Activated T-cell treated with anti-CD3 and anti-CD28 coated beads, Interleukin-2, amount 50 U/mL, for 4 hours (primary cell): Measurements from ENCODE around the gene PM20D1. TPM values are rescaled to one million over a fixed set of nuclear protein-coding genes. Genes with fewer than 3 reads are reported as not detected.
"Not testable (repeated sequence)": the region's sequence is repeated elsewhere in the genome, so short reads cannot be mapped to it uniquely, and the experiment has no call there.

Source experiments
- ATAC-seq, 2 donors: fragments of 200-7000 bp; cut with Tn5 transposase; one replicate each; pipeline ENCODE4 v1.10.0; 2021
- DNase-seq: peaks from one replicate; pipeline ENCODE4 v3.0.0-alpha.2; 2020
- H3K27me3 Mint-ChIP-seq: one replicate; pipeline ENCODE4 v1.8.0; 2021; ENCODE audit warnings: low read depth, mixed read lengths
- H3K36me3 Mint-ChIP-seq: one replicate; pipeline ENCODE4 v1.8.0; 2022; ENCODE audit warnings: mixed read lengths; ENCODE audit not compliant: insufficient read depth
- H3K4me1 Mint-ChIP-seq: one replicate; pipeline ENCODE4 v1.8.0; 2021; ENCODE audit warnings: low read depth, mixed read lengths
- H3K4me3 Mint-ChIP-seq: one replicate; pipeline ENCODE4 v1.8.0; 2021; ENCODE audit warnings: mild to moderate bottlenecking, moderate library complexity, mixed read lengths
- H3K9me3 Mint-ChIP-seq: one replicate; pipeline ENCODE4 v1.8.0; 2021; ENCODE audit warnings: mixed read lengths
- total RNA-seq, 3 donors: library from RNA; stranded (reverse); gene quantifications; one replicate each; pipeline ENCODE4 v1.2.1, GENCODE V29; 2021

Gene PM20D1, protein sequence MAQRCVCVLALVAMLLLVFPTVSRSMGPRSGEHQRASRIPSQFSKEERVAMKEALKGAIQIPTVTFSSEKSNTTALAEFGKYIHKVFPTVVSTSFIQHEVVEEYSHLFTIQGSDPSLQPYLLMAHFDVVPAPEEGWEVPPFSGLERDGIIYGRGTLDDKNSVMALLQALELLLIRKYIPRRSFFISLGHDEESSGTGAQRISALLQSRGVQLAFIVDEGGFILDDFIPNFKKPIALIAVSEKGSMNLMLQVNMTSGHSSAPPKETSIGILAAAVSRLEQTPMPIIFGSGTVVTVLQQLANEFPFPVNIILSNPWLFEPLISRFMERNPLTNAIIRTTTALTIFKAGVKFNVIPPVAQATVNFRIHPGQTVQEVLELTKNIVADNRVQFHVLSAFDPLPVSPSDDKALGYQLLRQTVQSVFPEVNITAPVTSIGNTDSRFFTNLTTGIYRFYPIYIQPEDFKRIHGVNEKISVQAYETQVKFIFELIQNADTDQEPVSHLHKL
- under 1 TPM in 2 of 3 donors, not detected in 1; 0.20 to 0.24 TPM for total RNA-seq

DNA sequence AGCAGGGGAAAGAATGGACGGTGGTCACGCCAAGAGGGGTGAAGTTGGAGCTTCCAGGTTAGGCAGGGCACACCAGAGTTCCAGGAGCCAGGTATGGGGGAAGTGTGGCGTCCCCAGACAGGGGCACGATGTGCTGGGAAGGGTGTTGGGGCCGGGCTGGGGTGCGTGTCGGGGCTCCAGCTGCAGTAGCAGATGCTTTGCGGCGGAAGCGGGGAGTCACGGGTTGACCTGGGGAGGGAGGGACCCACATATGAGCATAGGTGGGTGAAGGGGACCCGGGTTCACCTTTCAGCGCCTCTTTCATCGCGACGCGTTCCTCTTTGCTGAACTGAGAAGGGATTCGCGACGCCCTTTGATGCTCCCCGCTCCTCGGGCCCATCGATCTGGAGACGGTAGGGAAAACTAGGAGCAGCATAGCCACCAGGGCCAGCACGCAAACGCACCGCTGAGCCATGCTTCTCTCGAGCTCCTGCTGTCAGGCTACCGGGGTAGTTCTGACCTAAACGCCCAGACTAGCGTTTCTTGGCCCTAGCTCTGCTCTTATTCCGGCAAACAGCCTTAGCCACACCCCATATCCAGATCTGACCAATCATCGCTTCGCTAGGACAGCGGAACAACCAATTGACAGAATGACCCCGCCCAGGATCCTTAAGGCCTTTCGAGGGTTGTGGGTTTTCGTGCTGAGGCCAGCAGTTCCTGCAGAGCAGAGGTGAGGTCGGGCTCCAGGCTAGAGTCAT is at the start of gene PM20D1:
Gene PM20D1 (minus strand): TSS at position 514 of the 737 bp plus-strand sequence. CDS start 60 bp downstream, at position 454.
- no peaks in the 10 kb centered on the region for H3K36me3 Mint-ChIP-seq
- H3K27me3 Mint-ChIP-seq, result peaks cover 3% of the 10 kb centered on the region
- ATAC-seq (peak; percentile 98 to 99), DNase-seq (peak; percentile 75)
- peak within 1 kb of the TSS; percentile 82 for H3K4me3 Mint-ChIP-seq
- H3K4me1 Mint-ChIP-seq, result peaks cover 10% of the 10 kb centered on the region
- no peaks in the 10 kb centered on the region for H3K9me3 Mint-ChIP-seq

DNA sequence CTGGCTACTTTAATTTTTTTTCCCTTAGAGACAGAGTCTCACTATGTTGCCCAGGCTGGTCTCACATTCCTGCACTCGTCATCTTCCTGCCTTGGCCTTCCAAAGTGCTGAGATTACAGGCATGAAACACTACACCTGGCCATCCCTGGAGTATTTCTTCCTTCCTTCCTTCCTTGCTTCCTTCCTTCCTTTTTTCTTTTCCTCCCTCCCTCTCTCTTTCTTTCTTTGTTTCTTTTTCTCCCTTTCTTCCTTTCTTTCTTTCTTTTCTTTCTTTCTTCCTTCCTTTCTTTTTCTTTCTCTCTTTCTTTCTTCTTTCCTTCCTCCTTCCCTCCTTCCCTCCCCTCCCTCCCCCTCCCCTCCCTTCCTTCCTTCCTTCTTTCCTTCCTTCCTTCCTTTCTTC is 46.4 kb upstream of the PM20D1 start:
- peaks cover 2% of the 10 kb centered on the region for H3K4me1 Mint-ChIP-seq
- no peak overlapping the region for H3K4me3 Mint-ChIP-seq
- DNase-seq, result no peak
- H3K36me3 Mint-ChIP-seq, result peaks cover 16% of the 10 kb centered on the region
- no peak for ATAC-seq
- H3K27me3 Mint-ChIP-seq, result no peaks in the 10 kb centered on the region
- H3K9me3 Mint-ChIP-seq, result peaks cover 36% of the 10 kb centered on the region

DNA sequence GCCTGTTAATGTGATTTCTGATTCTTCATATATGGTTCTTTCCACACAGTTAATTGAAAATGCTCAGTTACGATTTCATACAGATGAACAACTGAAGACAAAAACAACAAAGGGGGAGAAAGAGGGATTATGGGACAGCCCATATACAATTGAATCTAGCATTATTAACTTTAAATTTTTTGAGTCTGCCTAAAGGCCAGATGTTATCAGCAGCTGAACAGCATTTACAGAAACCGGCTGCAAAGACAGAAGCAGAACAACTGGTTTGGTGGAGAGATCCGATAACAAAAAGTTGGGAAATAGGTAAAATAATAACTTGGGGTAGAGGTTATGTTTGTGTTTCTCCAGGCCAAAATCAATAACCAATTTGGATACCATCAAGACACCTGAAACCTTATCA is 44.2 kb upstream of the PM20D1 start:
- not testable (repeated sequence) for ATAC-seq, H3K27me3 Mint-ChIP-seq, H3K4me3 Mint-ChIP-seq, DNase-seq, H3K4me1 Mint-ChIP-seq
- peaks cover 41% of the 10 kb centered on the region for H3K9me3 Mint-ChIP-seq
- H3K36me3 Mint-ChIP-seq, result peaks cover 23% of the 10 kb centered on the region

DNA sequence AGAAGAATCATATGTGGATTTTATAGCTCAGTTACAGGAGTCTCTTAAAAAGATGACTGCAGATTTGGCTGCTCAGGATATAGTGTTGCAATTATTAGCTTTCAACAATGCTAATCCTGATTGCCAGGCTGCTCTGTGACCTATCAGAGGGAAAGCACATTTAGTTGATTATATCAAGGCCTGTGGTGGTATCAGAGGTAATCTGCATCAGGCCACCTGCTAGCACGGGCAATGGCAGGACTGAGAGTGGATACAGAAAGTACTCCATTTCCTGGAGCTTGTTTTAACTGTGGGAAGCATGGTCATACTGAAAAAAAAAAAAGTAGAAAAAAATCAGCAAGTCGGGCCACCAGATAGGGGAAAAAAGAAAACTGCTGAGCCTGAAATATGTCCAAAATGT is 42.2 kb upstream of the PM20D1 start:
- not testable (repeated sequence) for H3K27me3 Mint-ChIP-seq, H3K4me3 Mint-ChIP-seq, H3K4me1 Mint-ChIP-seq, ATAC-seq, DNase-seq
- H3K36me3 Mint-ChIP-seq, result peaks cover 20% of the 10 kb centered on the region
- peaks cover 41% of the 10 kb centered on the region for H3K9me3 Mint-ChIP-seq

DNA sequence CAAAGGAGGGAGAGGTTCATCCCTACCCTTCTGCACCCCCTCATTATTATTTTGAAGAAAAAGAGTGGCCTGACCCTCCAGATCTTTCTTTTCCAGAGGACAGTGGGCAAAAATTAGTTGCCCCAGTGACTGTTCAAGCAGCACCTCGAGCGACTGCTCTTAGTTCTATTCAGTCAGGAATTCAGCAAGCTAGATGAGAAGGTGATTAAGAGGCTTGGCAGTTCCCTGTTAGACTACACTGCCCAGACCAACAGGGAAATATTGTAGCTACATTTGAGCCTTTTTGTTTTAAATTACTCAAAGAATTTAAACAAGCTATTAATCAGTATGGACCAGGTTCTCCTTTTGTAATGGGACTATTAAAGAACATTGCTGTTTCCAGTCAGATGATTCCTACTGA is 41.5 kb upstream of the PM20D1 start:
- Mint-ChIP-seq H3K36me3 (peaks cover 17% of the 10 kb centered on the region), H3K9me3 (peaks cover 36% of the 10 kb centered on the region)
- not testable (repeated sequence) for ATAC-seq, DNase-seq, H3K4me1 Mint-ChIP-seq, H3K4me3 Mint-ChIP-seq, H3K27me3 Mint-ChIP-seq

DNA sequence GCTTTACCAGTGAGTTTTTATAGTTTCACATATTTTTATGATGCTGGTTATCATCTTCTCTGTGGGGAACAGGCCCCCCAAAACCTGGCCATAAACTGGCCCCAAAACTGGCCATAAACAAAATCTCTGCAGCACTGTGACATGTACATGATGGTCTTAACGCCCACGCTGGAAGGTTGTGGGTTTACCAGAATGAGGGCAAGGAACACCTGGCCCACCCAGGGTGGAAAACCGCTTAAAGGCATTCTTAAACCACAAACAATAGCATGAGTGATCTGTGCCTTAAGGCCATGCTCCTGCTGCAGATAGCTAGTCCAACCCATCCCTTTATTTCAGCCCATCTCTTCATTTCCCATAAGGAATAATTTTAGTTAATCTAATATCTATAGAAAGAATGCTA is 40.7 kb upstream of the PM20D1 start:
- not testable (repeated sequence) for H3K4me3 Mint-ChIP-seq, ATAC-seq, H3K27me3 Mint-ChIP-seq, H3K4me1 Mint-ChIP-seq, DNase-seq
- peaks cover 27% of the 10 kb centered on the region for H3K9me3 Mint-ChIP-seq
- H3K36me3 Mint-ChIP-seq, result peaks cover 17% of the 10 kb centered on the region

DNA sequence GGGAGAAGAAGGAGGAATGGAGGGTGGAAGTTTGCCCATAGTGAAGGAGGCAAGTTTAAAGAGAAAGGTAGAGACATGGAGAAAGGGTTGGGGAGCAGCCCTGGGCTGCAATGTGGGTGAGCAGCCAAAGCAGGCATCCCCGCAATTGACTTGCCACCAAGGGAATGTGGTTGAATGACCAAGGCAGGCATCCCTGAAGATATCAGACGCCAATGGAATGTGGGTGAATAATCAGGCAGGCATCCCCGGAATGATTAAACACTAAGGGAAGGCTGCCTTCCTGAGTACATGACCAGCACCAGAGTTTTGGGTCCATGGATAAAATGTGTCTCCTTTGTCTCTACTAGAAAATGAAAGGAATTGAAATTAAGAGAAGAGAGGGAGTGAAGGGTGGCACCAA is 39.8 kb upstream of the PM20D1 start:
- not testable (repeated sequence) for H3K4me3 Mint-ChIP-seq, H3K4me1 Mint-ChIP-seq, DNase-seq, H3K27me3 Mint-ChIP-seq, ATAC-seq
- H3K9me3 Mint-ChIP-seq, result peaks cover 18% of the 10 kb centered on the region
- peaks cover 13% of the 10 kb centered on the region for H3K36me3 Mint-ChIP-seq

DNA sequence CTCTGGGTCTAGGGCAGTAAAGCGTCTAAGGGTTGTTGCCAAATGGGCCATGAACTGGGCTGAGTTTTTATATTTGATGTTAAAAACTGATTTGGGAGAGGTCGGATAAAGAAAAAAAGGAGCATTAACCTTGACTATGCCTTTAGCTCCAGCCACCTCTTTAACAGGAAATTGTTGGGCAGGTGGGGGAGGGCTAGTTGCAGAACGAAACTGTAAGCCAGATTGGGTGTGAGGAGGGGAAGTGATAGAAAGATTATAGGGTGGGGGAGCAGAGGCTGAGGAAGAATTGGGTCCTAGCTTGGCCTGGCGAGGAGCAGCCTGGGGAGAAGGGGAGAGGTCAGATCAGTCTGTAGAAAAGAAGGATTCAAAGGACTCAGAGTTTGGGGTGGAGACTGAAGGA is 39.1 kb upstream of the PM20D1 start:
- not testable (repeated sequence) for DNase-seq, H3K36me3 Mint-ChIP-seq, H3K4me3 Mint-ChIP-seq

DNA sequence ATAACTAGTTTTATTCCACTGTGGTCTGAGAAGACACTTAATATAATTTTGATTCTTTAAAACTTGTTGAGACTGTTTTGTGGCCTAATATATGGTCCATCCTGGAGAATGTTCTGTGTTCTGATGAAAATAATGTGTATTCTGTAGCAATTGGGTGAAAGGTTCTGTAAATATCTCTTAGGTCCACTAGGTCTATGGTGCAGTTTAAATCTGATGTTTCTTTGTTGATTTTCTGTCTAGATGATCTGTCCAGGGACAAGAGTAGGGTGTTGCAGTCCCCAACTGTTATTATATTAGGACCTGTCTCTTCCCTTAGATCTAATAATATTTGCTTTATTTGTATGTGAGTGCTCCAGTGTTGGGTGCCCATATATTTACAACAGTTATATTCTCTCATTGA is 33.9 kb upstream of the PM20D1 start:
- peaks cover 21% of the 10 kb centered on the region for H3K9me3 Mint-ChIP-seq
- peaks cover 6% of the 10 kb centered on the region for H3K36me3 Mint-ChIP-seq
- no peak overlapping the region for H3K4me3 Mint-ChIP-seq
- no peaks in the 10 kb centered on the region for H3K27me3 Mint-ChIP-seq
- H3K4me1 Mint-ChIP-seq, result peaks cover 1% of the 10 kb centered on the region
- no peak for ATAC-seq
- no peak for DNase-seq

More for the DNA sequence above, 39.1 kb upstream of the PM20D1 start:
- H3K4me1 Mint-ChIP-seq, ATAC-seq, H3K27me3 Mint-ChIP-seq: not testable (repeated sequence)
- peaks cover 16% of the 10 kb centered on the region for H3K9me3 Mint-ChIP-seq

DNA sequence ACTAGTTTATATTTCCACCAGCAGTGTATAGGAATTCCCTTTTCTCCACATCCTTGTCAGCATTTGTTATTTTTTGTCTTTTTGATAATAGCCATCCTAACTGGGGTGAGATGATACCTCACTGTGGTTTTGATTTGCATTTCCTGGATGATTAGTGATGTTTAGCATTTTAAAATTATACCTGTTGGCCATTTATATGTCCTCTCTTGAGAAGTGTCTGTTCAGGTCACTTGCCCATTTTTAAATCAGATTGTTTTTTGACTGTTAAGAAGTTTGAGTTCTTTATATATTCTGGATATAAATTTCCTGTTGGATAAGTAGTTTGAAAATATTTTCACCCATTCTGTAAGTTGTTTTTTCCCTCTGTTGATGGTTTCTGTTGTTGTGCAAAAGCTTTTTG is 31.0 kb upstream of the PM20D1 start:
- Mint-ChIP-seq H3K36me3 (peaks cover 10% of the 10 kb centered on the region), H3K4me3 (no peak overlapping the region), H3K4me1 (no peaks in the 10 kb centered on the region), H3K9me3 (peaks cover 31% of the 10 kb centered on the region), H3K27me3 (no peaks in the 10 kb centered on the region)
- DNase-seq (no peak), ATAC-seq (no peak)

DNA sequence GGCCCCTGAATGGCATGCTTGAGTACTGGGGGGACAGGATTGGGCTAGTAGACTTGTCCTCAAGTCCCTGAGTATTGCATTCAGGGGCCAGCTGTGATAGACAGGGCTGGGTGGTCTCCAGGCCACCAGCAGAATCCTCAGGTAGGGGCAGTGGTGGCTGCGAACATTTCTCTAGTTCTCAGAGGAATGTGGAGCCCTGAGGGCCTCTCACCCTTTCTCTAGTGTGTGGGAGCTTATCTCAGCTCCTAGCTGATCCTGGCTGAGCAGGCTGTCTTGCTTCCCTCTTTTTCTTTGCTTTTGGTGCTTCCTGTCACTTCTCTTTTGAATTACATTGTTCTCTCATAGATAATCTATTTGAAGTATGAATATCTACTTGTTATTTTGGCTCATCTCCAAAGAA is 30.0 kb upstream of the PM20D1 start:
- peaks cover 10% of the 10 kb centered on the region for H3K36me3 Mint-ChIP-seq
- no peak for DNase-seq
- H3K9me3 Mint-ChIP-seq, result peaks cover 31% of the 10 kb centered on the region
- H3K27me3 Mint-ChIP-seq, result no peaks in the 10 kb centered on the region
- H3K4me3 Mint-ChIP-seq, result no peak overlapping the region
- no peak for ATAC-seq
- H3K4me1 Mint-ChIP-seq, result no peaks in the 10 kb centered on the region

DNA sequence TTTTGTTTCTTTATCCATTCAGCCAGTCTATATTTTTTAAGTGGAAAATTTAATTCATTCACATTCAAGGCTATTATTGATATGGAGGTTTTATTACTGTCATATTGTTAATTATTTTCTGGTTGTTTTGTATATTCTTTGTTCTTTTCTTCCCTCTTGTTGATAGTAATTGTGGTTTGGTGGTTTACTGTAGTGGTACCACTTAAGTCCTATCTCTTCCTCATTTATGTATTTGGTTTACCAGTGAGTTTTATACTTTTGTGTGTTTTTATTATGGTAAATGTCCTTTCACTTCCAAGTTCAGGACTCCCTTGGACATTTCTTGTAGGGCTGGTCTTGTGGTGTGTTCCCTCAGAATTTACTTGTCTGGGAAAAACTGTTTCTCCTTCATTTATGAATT is 28.1 kb upstream of the PM20D1 start:
- Mint-ChIP-seq H3K4me1 (no peaks in the 10 kb centered on the region), H3K4me3 (no peak overlapping the region), H3K36me3 (peaks cover 10% of the 10 kb centered on the region), H3K9me3 (peaks cover 31% of the 10 kb centered on the region), H3K27me3 (no peaks in the 10 kb centered on the region)
- DNase-seq (no peak), ATAC-seq (no peak)

DNA sequence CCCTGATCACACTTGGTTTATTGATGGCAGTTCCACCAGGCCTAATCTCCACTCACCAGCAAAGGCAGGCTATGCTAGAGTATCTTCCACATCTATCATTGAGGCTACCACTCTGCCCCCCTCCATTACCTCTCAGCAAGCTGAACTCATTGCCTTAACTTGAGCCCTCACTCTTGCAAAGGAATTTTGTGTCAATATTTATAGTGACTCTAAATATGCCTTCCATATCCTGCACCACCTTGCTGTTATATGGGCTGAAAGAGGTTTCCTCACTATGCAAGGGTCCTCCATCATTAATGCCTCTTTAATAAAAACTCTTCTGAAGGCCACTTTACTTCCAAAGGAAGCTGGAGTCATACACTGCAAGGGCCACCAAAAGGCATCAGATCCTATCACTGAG is 23.2 kb upstream of the PM20D1 start:
- H3K36me3 Mint-ChIP-seq, H3K9me3 Mint-ChIP-seq, H3K4me1 Mint-ChIP-seq, H3K27me3 Mint-ChIP-seq, DNase-seq, ATAC-seq, H3K4me3 Mint-ChIP-seq: not testable (repeated sequence)

DNA sequence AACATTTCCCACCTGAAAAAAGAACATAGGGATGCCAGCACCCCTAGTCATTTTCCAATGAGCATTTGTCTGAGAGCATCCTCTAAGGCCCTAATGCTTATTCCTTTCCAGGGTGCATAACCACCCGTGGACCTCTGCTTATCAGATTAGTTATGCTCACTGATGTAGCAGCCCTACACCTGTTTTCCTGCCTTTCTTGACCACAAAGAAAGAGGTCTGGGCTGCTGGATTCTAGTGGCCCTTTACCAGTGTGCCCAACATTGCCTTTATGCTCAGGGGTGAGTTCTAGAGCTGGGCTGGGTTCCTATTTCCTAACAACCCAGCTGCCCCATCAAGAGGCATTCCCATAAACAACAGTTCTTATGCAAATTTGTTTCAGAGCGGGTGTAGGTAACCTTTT is 20.3 kb upstream of the PM20D1 start:
- no peaks in the 10 kb centered on the region for H3K9me3 Mint-ChIP-seq

DNA sequence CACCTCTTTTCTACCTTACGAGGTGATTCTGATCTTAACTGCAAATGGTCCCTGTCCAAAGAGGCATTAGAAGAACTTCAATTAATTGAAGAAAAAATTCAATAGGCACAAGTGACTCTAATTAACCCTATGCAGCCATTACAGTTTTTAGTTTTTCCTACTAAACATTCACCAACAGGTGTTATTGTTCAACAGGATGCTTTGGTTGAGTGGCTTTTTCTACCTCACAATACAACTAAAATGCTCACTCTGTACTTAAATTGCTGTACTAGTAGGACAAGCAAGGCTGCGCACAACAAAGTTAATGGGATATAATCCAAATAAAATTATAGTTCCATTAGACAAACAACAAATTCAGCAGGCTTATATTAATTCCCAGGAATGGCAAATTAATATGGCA is 11.6 kb upstream of the PM20D1 start:
- peaks cover 6% of the 10 kb centered on the region for H3K9me3 Mint-ChIP-seq
- peaks cover 3% of the 10 kb centered on the region for H3K36me3 Mint-ChIP-seq
- peaks cover 7% of the 10 kb centered on the region for H3K4me1 Mint-ChIP-seq
- ATAC-seq (no peak), DNase-seq (no peak)
- H3K27me3 Mint-ChIP-seq, result no peaks in the 10 kb centered on the region
- H3K4me3 Mint-ChIP-seq, result no peak overlapping the region

More for the DNA sequence above, 20.3 kb upstream of the PM20D1 start:
- ATAC-seq, result no peak
- DNase-seq, result no peak
- Mint-ChIP-seq H3K27me3 (no peaks in the 10 kb centered on the region), H3K4me1 (no peaks in the 10 kb centered on the region), H3K4me3 (no peak overlapping the region), H3K36me3 (no peaks in the 10 kb centered on the region)
